ENCODE data around the gene SEMA4A. TPM values are rescaled to one million over a fixed set of nuclear protein-coding genes. Genes with fewer than 3 reads are reported as not detected.
"Not testable (repeated sequence)": the region's sequence is repeated elsewhere in the genome, so short reads cannot be mapped to it uniquely, and the experiment has no call there.

The SEMA4A gene
- total RNA-seq, 1 donor from 2014 or later: 12.4 TPM

DNA sequence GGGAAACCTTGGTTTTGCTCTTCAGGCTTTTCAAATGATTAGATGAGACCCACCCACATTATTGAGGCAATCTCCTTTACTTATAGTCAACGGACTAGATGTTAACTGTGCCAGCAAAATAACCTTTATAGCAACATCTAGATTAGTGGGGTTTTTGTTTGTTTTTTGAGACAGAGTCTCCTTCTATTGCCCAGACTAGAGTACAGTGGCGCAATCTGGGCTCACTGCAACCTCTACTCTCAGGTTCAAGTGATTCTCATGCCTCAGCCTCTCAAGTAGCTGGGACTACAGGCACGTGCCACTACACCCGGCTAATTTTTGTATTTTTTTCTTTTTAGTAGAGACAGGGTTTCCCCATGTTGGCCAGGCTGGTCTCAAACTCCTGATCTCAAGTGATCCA is 36.9 kb downstream of the SEMA4A start:
- intact Hi-C loops (cut with micrococcal nuclease): loop anchor here (5.0 kb wide), 2 partner anchors 33 to 37 kb away; no protein-coding TSS in a partner anchor

DNA sequence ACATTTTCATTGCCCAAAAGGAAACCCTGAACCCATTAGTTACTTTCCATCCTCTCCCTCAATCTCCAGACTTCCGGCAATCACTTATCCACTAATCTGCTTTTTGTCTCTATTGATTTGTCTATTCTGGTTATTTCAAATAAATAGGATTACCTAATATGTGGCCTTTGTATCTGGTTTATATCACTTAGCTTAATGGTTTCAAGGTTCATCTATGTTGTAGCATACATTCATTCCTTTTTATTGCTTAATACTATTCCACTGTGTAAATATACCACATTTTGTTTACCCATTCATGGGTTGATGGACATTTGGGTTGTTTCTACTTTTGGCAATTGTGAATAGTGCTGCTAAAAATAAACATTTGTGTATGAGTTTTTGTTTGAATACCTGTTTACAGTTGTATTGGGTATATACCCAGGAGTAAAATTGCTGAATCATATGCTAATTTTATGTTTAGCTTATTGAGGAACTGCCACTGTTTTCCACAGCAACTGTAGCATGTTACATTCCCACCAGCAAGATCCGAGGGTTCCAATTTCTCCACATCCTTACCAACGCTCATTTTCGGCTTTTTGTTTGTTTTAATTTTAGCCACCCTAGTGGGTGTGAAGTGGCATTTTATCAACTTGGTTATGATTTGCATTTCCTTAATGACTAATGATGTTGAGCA is 38.0 kb downstream of the SEMA4A start:
- intact Hi-C loops (cut with micrococcal nuclease): loop anchor here (5.0 kb wide), 2 partner anchors 34 to 36 kb away; no protein-coding TSS in a partner anchor

DNA sequence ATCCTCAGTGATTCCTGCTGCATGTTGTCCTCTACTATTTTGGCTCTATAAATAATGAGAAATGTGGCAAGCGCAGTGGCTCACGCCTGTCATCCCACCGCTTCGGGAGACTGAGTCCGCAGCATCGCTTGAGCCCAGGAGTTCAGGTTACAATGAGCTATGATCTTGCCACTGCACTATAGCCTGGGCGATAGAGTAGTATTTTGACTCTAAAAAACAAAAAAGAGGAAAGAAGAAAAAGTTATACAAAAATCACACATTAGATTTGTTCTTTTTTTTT is 39.8 kb downstream of the SEMA4A start:
- intact Hi-C loops (cut with micrococcal nuclease): loop anchor here (1.0 to 5.0 kb wide), 6 partner anchors 19 to 259 kb away; partner anchors contain the start of genes CCT3, KHDC4 and TSACC

DNA sequence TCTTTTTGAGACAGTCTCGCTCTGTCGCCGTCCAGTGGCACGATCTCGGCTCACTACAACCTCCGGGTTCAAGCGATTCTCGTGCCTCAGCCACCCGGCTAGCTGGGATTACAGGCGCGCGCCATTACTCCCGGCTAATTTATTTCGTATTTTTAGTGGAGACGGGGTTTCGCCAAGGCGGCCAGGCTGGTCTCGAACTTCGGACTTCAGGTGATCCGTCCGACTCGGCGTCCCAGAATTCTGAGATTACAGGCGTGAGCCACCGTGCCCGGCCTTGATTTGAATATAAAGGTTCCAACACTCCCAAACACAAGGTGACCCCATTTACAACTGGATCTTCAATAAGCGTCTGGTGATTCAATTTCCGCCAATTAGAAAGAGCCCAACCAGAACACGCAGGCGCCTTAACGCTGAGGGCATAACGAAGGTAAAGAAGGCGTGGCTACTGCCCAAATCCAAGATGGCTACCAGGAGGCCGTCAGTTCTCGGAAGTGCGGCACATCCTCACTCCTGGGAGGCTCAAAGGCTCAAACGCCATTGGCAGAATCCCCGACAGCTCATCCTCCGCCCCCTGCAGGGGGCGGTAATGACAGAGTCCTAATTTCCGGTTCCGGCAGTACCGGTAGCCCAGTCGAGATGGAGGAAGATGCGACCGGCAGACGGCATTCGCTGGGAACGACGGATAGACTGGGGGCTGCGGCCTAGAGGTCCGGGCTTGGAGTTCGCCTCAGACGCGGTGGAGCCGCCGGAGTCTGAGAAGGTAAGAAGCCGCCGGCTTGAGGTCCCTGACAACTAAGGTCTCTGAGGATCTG is 40.3 kb downstream of the SEMA4A start, which contains the start of gene SLC25A44:
SLC25A44 (plus strand) TSS at position 617 of the 812 bp plus-strand sequence. CDS start 5,744 bp downstream, outside the sequence.
- intact Hi-C loops (cut with micrococcal nuclease): loop anchor here (1.0 to 5.0 kb wide), 6 partner anchors 19 to 259 kb away; partner anchors contain the start of genes CCT3, KHDC4 and TSACC

DNA sequence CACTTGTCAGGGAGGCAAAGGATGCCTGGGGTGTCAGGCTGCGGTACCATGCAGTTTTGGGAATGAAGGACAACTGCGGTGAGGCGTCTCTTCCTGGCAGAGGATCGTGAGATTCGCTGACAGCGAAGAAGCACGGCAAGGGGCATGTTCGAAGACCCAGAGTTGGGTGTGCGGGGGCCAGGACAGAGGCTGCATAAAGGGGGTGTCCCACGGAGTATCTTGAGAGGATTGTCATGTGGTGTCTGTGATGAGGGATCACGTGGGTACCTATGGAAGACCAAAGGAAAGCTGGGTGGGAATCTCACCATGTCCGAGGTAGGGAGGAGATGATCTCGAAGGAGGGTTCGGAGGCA is 40.9 kb downstream of the SEMA4A start:
- intact Hi-C loops (cut with micrococcal nuclease): loop anchor here (5.0 kb wide), 2 partner anchors 33 to 37 kb away; no protein-coding TSS in a partner anchor

DNA sequence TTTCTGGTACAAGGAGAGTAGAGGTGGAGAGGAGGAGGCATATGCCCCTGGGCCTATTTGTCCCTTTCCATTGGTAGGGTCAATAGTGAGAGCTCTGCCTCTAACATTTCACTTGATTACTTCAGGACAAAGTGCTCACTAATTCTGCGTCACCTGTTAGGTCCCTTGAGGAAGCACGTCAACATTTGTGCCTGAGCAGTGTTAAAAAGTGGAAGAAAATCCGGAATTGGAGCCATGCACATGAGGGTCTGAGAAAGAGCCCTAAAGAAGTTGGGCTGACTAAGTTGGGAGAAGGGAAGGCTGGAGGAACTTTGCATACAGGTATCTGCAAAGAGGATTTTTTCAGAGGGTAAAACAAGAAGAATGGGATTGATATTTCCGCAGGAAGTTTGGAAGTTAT is 42.5 kb downstream of the SEMA4A start:
- intact Hi-C loops (cut with micrococcal nuclease): no loop called here

DNA sequence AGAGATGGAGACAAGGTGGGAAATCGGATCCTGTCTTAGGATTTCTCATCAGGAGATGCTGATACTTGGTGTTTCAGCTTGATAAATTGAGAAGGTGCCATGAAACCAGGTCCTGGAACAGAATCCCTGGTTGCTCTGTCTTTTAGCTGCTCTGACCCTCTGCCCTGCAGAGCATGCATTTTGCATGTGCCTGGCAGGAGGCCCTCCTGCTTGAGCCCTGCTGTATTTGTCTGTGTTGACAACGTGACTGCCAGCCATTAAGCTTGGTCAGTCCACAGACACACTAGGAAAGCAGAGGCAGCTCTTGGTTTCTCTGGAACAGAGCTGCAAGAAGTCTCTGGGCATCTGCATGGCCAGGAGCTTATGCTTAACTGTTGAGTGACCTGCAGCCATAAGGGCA is 43.1 kb downstream of the SEMA4A start:
- intact Hi-C loops (cut with micrococcal nuclease): no loop called here

DNA sequence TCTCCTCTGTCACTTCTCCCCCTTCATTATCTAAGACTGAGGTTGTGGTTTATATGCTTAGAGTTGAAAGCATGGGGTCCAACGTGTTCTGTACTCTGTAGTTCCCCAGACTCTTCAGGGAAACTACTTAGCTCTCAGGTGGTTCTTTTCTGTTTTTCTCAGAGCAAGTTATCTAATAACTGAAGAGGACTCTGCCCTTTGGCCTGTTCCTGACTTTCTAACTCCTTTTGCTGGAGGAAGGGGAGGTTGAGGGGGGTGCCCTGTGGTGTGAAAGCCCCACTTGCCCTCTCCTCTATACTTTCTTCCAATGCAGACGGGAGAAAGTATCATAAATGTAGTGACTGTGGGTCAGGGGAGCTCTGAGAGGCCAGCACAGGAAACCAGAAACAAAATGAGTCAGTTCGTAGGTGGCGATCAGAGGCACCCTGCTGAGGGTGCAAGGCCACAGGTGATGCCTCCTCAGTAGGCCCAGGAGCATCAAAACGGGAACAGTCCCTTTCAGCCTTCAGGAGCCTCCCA is 45.5 kb downstream of the SEMA4A start:
- intact Hi-C loops (cut with micrococcal nuclease): no loop called here

DNA sequence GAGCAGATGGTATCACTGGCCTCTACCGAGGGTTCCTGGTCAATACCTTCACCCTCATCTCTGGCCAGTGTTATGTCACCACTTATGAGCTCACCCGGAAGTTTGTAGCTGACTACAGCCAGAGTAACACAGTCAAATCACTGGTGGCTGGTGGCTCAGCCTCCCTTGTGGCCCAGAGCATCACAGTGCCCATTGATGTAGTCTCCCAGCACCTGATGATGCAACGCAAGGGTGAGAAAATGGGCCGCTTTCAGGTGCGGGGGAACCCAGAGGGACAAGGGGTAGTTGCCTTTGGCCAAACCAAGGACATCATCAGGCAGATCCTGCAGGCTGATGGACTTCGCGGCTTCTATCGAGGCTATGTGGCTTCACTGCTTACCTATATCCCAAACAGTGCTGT is 46.7 kb downstream of the SEMA4A start:
- intact Hi-C loops (cut with micrococcal nuclease): no loop called here

DNA sequence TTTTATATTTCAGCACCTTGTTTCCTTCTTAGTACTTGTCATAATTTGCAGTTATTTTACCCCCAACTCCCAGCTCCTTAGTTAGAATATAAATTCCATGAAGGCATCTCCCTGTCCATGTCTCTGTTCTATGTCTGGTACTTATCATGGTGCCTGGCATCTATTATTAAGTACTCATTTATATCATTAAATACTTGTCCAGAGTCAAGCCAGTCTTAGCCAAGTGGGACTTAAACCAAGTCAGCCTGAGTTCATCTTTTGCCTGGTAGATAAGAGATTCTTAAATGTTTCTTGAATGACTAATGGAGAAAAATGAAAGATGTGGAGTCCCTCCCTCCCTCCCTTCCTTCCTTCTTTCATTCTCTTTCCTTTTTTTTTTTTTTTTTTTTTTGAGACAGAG is 49.9 kb downstream of the SEMA4A start:
- intact Hi-C loops (cut with micrococcal nuclease): no loop called here

DNA sequence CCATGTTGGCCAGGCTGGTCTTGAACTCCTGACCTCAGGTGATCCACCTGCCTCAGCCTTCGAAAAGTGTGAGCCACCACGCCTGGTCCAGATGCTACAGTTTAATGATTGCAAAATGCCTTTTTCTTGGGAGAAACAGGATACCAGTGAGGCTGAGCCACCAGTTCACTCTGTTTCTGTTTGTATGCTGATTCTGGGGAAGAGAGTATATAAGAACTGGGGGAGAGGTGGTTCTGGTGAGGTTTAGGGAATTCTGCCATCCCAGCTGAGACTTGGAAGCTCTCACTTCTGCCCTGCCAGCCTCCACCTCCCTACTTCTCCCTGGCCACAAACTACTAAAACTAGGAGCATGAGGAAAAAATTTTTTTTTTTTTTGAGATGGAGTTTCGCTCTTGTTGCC is 51.3 kb downstream of the SEMA4A start:
- intact Hi-C loops (cut with micrococcal nuclease): no loop called here

DNA sequence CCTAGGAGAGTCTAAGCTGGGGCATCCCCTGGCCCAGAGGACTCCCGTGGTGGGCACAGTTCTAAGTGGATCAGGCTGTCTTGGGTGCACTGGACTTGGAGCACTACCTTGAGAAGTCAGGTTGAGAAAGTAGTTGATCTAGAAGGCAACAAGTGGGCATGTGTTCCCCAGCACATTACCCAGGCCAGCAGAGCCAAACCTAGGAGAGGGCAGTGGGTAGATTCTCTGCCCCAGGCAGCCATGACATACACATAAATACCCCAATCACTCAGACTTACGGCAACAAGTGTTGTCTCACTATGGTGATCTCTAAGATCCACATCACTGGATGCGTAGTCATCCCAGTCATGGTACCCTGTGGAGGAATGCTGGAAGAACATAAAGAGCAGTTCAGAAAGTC is 57.9 kb downstream of the SEMA4A start:
- intact Hi-C loops (cut with micrococcal nuclease): no loop called here

DNA sequence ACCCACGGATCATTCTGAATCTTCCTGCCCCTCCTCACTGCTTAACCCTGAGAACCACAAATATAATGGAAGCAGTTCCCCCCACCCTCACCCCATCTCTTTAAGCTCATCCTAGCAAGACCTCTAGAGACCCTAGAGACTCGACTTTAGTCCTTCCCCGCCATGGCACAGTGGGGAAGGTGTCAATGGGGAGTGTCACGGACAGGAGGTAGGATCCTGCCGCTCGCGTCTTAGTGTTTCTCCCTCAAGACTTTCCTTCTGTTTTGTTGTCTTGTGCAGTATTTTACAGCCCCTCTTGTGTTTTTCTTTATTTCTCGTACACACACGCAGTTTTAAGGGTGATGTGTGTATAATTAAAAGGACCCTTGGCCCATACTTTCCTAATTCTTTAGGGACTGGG is 58.7 kb downstream of the SEMA4A start:
- intact Hi-C loops (cut with micrococcal nuclease): loop anchor here (1.0 kb wide), 2 partner anchors 19 to 70 kb away; partner anchors contain the start of gene SMG5

DNA sequence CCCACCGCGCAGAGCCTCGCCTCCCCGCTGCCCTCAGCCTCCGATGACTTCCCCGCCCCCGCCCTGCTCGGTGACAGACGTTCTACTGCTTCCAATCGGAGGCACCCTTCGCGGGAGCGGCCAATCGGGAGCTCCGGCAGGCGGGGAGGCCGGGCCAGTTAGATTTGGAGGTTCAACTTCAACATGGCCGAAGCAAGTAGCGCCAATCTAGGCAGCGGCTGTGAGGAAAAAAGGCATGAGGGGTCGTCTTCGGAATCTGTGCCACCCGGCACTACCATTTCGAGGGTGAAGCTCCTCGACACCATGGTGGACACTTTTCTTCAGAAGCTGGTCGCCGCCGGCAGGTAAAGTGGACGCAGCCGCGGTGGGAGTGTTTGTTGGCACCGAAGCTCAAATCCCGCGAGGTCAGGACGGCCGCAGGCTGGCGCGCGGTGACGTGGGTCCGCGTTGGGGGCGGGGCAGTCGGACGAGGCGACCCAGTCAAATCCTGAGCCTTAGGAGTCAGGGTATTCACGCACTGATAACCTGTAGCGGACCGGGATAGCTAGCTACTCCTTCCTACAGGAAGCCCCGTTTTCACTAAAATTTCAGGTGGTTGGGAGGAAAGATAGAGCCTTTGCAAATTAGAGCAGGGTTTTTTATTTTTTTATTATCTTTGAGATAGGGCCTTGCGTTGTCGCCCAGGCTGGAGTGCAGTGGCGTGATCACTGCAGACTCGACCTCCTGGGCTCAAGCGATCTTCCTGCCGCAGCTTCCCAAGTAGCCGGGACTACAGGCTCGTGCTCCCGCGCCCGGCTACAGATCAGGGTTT is 59.7 kb downstream of the SEMA4A start, which contains the start of gene PMF1:
PMF1 (plus strand) TSS at position 175 of the 811 bp plus-strand sequence; CDS start at position 184, 9 bp downstream.
- intact Hi-C loops (cut with micrococcal nuclease): loop anchor here (1.0 kb wide), 2 partner anchors 20 to 69 kb away; partner anchors contain the start of gene SMG5

DNA sequence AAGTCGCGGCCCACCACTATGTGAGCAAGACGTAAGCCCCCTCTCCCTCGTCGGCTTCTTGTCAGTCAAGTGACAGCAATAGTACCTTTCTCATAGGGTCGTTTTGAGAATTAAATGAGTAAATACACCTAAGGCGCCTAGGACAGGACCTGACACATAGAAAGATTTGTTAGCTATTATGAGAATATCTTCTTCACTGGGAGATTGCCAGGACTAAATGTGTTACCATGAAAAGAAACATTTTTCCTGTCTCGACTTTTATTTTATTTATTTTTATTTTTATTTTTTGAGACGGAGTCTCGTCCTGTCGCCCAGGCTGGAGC is 60.2 kb downstream of the SEMA4A start:
- intact Hi-C loops (cut with micrococcal nuclease): no loop called here

DNA sequence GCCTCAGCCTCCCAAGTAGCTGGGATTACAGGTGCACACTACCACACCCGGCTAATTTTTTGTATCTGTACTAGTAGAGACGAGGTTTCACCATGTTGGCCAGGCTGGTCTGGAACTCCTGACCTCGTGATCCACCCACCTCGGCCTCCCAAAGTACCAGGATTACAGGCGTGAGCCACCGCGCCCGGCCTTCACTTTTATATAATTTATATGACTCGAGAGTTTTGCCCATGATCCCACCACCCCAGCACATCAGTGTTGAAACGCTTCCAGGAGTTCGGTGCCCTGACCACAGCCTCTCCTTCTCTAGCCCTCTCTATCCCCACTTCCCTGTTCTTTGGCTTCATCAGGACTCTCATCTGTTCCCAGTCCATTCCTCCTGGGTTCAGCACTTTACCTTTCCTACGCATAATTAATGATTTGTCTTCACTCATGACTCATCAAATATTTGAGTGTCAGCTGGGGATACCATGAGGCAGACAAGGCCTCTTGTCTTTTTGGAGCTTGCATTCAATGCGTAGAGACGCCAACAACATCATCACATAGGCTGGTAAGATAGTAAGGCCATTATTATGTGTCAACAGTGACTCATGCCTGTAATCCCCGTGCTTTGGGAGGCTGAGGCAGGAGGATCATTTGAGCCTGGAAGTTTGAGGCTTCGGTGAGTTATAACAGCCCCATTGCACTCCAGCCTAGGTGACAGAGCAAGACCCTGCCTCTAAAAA is 60.8 kb downstream of the SEMA4A start:
- intact Hi-C loops (cut with micrococcal nuclease): no loop called here

DNA sequence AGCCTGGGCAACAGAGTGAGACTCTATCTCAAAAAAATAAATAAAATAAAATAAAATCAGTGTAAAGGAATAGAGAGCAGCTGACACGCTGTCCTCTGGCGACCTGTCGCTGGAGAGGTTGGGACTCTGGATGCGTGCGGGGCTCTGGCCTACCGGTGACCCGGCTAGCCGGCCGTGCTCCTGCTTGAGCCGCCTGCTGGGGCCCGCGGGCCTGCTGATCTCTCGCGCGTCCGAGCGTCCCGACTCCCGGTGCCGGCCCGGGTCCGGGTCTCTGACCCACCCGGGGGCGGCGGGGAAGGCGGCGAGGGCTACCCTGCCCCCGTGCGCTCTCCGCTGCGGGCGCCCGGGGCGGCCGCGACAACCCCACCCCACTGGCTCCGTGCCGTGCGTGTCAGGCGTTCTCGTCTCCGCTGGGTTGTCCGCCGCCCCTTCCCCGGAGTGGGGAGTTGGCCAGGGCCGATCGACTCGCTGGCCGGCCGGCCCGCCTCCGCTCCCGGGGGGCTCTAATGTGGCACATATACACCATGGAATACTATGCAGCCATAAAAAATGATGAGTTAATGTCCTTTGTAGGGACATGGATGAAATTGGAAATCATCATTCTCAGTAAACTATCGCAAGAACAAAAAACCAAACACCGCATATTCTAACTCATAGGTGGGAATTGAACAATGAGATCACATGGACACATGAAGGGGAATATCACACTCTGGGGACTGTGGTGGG is 63.1 kb downstream of the SEMA4A start:
- intact Hi-C loops (cut with micrococcal nuclease): not testable (repeated sequence)

DNA sequence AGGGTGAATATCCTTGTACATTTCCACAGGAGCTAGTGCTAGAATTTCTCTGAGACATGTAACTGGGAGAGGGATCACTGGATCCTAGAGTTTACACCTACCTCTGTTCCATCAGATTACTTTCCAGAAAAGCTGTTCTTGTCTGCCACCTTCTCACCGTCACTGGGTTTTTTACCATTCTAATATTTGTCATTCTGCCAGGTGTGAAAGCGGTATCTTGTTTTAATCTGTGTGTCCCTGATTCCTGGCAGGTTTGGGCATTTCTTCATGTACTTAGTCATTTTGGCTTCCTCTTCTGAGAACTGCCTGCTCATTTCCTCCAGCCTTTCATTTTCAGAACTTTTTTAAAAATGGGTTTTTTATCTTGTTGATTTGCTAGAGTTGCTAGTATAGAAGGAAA is 64.5 kb downstream of the SEMA4A start:
- intact Hi-C loops (cut with micrococcal nuclease): no loop called here

DNA sequence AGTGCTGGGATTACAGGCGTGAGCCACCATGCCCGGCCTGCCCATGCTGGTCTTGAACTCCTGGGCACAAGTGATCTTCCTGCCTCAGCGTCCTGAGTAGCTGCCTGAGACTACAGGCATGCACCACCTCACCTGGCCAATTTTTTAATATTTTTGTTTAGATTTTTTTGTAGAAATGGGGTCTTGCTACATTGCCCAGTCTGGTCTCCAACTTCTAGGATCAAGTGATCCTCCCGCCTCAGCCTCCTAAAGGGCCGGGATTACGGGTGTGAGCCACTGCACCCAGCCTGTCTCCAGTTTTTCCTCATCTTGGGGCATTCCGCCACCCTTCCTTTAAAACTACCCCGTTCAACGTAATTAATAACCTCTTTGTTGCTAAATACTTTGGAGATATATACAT is 66.8 kb downstream of the SEMA4A start:
- intact Hi-C loops (cut with micrococcal nuclease): no loop called here

Data from T-helper 2 cell treated with Interferon-gamma antibody and Interleukin-4, amounts not matched to agents 100 ng/mL and 5 ng/mL, for 36 hours (primary cell).